Activated naive CD8-positive, alpha-beta T cell (primary cell): ENCODE data around the gene RPS6KB2.
A peak's percentile ranks its signal among the peaks of the same experiment; 100 is the strongest.

Experiments
- H3K27ac Mint-ChIP-seq: one replicate; pipeline ENCODE4 v1.8.0; 2021; ENCODE audit warnings: mixed read lengths
- H3K27me3 Mint-ChIP-seq: one replicate; pipeline ENCODE4 v1.8.0; 2021; ENCODE audit warnings: mixed read lengths
- H3K36me3 Mint-ChIP-seq: one replicate; pipeline ENCODE4 v1.8.0; 2021; ENCODE audit warnings: mixed read lengths
- H3K4me1 Mint-ChIP-seq: one replicate; pipeline ENCODE4 v1.8.0; 2021; ENCODE audit warnings: low read depth, mixed read lengths
- H3K4me3 Mint-ChIP-seq: one replicate; pipeline ENCODE4 v1.8.0; 2021; ENCODE audit warnings: mild to moderate bottlenecking, mixed read lengths
- H3K9me3 Mint-ChIP-seq: one replicate; pipeline ENCODE4 v1.8.0; 2021; ENCODE audit warnings: low read depth, mixed read lengths

The RPS6KB2 gene

DNA sequence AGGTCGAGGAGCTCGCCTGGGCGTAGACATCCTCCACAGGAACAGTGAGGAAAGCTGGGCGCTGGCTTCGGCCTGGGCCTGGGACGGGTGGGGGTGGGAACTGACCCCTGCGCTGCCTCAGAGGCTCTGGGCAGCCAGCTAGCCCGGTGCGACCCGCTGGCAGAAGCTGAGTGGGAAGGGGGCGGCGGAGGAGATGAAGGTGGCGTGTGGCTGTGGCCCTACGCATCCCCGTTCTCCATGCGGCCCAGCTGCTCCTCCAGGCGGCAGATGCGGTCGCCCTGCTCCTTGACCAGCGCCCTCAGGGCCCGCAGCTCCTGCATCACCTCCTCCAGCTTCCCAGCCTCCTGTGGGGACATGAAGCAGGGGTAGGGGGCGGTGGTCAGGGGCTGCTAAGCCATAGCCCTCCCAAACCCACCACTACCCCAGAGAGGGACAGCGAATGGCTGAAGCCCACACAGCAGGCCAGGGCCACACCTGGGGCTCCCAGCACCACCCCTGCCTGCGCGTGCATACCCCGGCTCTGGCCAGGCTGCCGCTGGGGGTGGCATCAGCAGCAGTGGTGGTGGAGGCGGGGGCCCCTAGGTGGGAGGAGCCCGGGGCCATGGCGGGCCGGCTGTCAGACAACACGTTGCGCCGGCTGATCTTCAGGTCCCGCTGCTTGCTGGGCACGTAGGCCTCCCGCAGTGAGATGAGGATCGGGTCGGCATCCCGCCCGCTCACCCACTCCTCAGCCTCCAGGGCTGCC, 10.0 kb downstream of the RPS6KB2 start:
- Mint-ChIP-seq H3K4me1 (peaks cover 56% of the 10 kb centered on the region), H3K36me3 (no peaks in the 10 kb centered on the region), H3K27ac (peak overlapping the region; percentile 86), H3K9me3 (no peaks in the 10 kb centered on the region), H3K4me3 (peak overlapping the region; percentile 94), H3K27me3 (no peaks in the 10 kb centered on the region)

DNA sequence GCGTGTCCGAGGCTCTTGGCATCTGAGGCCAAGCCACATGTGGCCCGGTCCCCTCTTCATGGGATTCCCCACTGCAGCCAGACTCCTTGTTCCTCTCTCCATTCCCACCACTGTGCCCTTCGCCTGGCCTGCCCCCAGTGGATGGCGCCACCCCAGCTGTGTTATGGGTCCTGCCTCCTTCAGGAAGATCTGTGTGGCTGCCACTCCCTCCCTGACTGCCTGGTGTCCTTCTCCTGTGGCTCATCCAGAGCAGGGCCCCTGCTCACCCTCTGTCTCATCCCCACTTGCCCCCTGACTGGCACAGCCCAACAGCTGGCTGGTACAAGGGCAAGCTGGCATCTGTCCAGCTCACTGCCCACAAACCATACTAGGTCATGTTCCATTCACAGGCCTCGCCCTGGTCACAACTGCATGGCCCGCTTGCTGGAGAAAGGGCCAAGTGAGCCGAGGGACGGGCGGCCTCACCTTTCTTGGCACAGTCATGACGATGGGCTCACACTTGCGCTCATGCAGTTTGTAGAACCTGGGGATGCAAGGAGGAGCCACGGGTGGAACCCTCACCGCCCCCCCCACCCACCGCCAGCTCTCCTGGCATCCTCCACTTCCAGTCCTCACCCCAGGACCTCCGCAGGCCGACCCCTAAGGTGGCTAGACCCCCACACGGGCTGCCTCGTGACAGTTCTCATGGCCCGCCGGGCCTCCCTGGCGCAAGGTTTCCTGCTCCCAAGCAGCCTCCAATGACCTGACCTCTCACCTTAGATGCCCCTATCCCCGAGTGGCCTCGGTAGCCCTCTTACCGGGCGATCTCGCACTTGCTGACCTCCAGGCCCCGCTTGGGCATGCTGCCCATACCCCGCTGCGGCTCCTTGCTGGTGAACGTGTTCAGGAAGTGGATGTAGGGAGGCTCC, 11.3 kb downstream of the RPS6KB2 start:
- Mint-ChIP-seq H3K36me3 (no peaks in the 10 kb centered on the region), H3K4me3 (peak overlapping the region; percentile 94), H3K4me1 (peaks cover 53% of the 10 kb centered on the region), H3K9me3 (no peaks in the 10 kb centered on the region), H3K27me3 (no peaks in the 10 kb centered on the region), H3K27ac (peak overlapping the region; percentile 83)

- Mint-ChIP-seq H3K27ac (peak overlapping the region; percentile 83), H3K9me3 (no peaks in the 10 kb centered on the region), H3K4me3 (peak overlapping the region; percentile 94), H3K4me1 (peaks cover 58% of the 10 kb centered on the region), H3K36me3 (no peaks in the 10 kb centered on the region), H3K27me3 (no peaks in the 10 kb centered on the region)
Observed at GRCh38 chr11:67440229-67441097, 12.2 kb downstream of the RPS6KB2 start.

DNA sequence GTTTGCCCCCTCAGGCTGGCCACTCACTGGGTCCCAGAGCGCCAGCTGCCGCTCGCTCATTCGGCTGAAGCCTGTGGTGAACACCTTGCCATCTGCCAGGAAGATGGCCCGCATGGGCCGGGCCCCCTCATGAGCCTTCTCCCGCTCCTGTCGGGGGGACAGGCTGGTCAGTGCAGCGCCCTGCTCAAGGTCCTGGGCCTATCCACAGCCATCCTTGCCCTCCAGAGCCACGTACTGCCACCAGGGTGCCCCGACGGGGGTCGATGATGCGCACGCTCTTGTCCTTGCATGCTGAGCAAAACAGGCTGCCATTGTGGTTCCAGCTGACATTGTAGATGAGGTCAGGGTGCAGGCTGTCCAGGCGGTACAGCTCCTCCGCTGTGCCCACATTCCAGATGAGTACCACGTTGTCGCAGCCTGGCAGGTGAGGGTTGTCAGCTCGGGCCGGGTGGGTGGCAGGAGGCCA, 12.8 kb downstream of the RPS6KB2 start:
- peaks cover 64% of the 10 kb centered on the region for H3K4me1 Mint-ChIP-seq
- no peaks in the 10 kb centered on the region for H3K27me3 Mint-ChIP-seq
- H3K36me3 Mint-ChIP-seq = no peaks in the 10 kb centered on the region
- peak overlapping the region; percentile 28 for H3K27ac Mint-ChIP-seq
- no peaks in the 10 kb centered on the region for H3K9me3 Mint-ChIP-seq
- peak overlapping the region; percentile 38 for H3K4me3 Mint-ChIP-seq

GRCh38 chr11:67441731-67442351, 13.5 kb downstream of the RPS6KB2 start:
- Mint-ChIP-seq H3K4me1 (peaks cover 65% of the 10 kb centered on the region), H3K27me3 (no peaks in the 10 kb centered on the region), H3K9me3 (no peaks in the 10 kb centered on the region), H3K36me3 (no peaks in the 10 kb centered on the region), H3K27ac (peak overlapping the region; percentile 54), H3K4me3 (peak overlapping the region; percentile 61)

- Mint-ChIP-seq H3K27me3 (no peaks in the 10 kb centered on the region), H3K4me1 (peaks cover 69% of the 10 kb centered on the region), H3K27ac (peak overlapping the region; percentile 78), H3K9me3 (no peaks in the 10 kb centered on the region), H3K36me3 (no peaks in the 10 kb centered on the region), H3K4me3 (peak overlapping the region; percentile 72)
Observed at GRCh38 chr11:67442504-67443404, 14.5 kb downstream of the RPS6KB2 start.

DNA sequence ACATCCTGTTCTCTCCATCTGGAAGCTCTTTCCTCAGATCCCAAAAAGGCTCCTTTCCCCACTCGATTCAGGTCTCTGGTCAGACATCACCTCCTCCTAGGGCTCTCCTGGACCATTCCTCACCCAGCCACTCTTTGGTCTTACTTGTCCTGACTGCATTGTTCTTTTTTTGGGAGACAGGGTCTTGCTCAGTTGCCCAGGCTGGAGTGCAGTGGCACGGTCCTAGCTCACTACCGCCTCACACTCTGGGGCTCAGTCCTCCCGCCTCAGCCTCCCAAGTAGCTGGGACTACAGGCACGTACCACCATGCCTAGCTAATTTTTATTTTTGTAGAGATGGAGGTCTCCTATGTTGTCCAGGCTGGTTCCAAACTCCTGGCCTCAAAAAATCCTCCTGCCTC, 17.2 kb downstream of the RPS6KB2 start:
- H3K4me1 Mint-ChIP-seq = peaks cover 68% of the 10 kb centered on the region
- H3K36me3 Mint-ChIP-seq = no peaks in the 10 kb centered on the region
- H3K4me3 Mint-ChIP-seq = peak overlapping the region; percentile 46
- no peaks in the 10 kb centered on the region for H3K9me3 Mint-ChIP-seq
- peak overlapping the region; percentile 86 for H3K27ac Mint-ChIP-seq
- H3K27me3 Mint-ChIP-seq = no peaks in the 10 kb centered on the region

- Mint-ChIP-seq H3K4me3 (peak overlapping the region; percentile 7), H3K36me3 (no peaks in the 10 kb centered on the region)
Observed at GRCh38 chr11:67448220-67448609, 19.9 kb downstream of the RPS6KB2 start.

DNA sequence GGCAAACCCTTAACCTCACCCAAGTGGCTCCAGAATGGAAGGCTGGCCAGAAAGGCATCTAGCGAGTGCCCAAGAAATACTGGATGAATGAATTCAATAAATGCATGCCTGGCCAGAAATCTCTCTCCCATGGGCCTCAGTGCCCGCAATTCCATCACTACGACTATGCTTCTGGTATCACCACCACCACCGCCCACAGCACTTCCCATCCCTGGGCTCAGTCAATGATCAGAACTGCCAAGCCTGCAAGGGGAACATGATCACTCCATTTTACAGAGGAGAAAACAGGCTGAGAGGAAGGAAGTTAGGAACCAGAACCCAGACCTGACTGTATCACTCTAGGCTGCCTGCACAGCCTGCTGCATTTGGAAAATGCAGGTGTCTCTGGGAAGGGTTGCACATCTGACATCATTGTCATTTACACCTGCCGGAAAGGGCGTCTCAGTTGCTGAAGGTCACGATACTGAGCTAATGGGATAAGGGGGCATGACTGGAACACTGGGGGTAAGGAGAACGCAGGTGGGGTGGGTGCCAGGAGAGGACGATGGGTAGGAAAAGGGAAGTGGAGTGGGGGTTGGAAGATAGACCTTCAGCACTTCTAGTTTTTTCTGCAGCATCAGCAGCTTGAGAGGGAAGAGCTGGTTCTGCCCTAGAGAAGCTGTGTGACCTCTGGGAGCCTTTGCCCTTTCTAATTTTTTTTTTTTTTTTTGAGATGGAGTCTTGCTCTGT, 21.0 kb downstream of the RPS6KB2 start:
- Mint-ChIP-seq H3K4me1 (peaks cover 49% of the 10 kb centered on the region), H3K27me3 (no peaks in the 10 kb centered on the region), H3K9me3 (no peaks in the 10 kb centered on the region), H3K27ac (peak overlapping the region; percentile 52), H3K36me3 (no peaks in the 10 kb centered on the region), H3K4me3 (no peak overlapping the region)

More at GRCh38 chr11:67448220-67448609, 19.9 kb downstream of the RPS6KB2 start:
- Mint-ChIP-seq H3K27ac (peak overlapping the region; percentile 41), H3K9me3 (no peaks in the 10 kb centered on the region), H3K27me3 (no peaks in the 10 kb centered on the region), H3K4me1 (peaks cover 52% of the 10 kb centered on the region)

DNA sequence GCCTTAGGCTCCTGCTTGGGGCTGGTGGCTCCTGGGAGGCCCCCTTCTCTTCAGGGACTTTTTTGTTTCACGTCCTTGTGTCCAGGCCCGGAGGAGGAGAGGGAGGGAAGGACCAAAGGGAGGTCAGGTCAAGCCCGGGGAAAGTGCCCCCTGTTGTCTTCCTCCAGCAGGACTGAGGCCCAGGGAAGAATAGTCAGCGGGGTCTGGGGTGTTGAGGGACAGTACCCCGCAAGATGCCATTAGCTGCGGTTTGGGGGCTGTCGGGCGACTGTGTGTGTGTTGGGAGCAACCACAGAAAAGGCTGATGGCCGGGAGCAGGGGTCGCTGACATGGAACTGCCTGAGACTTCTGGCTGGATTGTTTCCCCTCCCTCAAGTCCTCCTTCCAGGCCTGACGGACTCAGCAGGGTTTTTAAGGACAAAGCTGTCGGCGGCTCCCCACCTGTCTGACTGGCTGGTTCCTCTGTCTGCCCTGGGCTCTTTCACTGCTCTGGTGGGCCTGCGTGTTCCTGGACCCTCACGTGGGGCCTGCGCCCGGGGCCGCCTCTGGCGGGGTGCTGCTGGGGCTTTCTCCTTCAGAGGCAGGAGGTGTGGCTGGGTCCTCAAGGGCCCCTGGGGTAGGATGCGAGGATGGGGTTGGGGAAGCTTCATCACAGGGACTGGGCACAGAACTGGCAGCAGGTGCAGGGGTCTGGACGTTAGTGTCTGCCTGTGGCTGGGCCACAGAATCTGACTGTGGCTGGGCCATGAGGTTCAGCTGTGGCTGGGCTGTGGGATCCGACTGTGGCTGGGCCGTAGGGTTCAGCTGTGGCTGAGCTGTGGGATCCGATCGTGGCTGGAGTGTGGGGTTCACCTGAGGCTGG, 22.7 kb downstream of the RPS6KB2 start:
- Mint-ChIP-seq H3K9me3 (no peaks in the 10 kb centered on the region), H3K4me3 (no peak overlapping the region), H3K4me1 (peaks cover 31% of the 10 kb centered on the region), H3K36me3 (no peaks in the 10 kb centered on the region), H3K27ac (no peak overlapping the region), H3K27me3 (no peaks in the 10 kb centered on the region)

GRCh38 chr11:67451658-67451976, 23.3 kb downstream of the RPS6KB2 start:
- no peak overlapping the region for H3K4me3 Mint-ChIP-seq
- H3K4me1 Mint-ChIP-seq = peaks cover 28% of the 10 kb centered on the region
- H3K27me3 Mint-ChIP-seq = no peaks in the 10 kb centered on the region
- H3K27ac Mint-ChIP-seq = no peak overlapping the region
- no peaks in the 10 kb centered on the region for H3K36me3 Mint-ChIP-seq
- no peaks in the 10 kb centered on the region for H3K9me3 Mint-ChIP-seq

GRCh38 chr11:67452141-67452952, 24.1 kb downstream of the RPS6KB2 start, which contains the start of gene GPR152:
TSS of gene GPR152 (minus strand) at chr11:67452729. CDS start at chr11:67452724, 5 bp downstream.
- Mint-ChIP-seq H3K27me3 (no peaks in the 10 kb centered on the region), H3K27ac (no peak within 1 kb of the TSS), H3K4me3 (no peak within 1 kb of the TSS), H3K36me3 (no peaks in the 10 kb centered on the region), H3K9me3 (no peaks in the 10 kb centered on the region), H3K4me1 (peaks cover 23% of the 10 kb centered on the region)
